Measurements from ENCODE around the gene MRPL36. TPM values are rescaled to one million over a fixed set of nuclear protein-coding genes. Genes with fewer than 3 reads are reported as not detected.
"Not testable (repeated sequence)": the region's sequence is repeated elsewhere in the genome, so short reads cannot be mapped to it uniquely, and the experiment has no call there.

The MRPL36 gene
- total RNA-seq, 1 donor from 2014 or later, result 38.0 TPM

GRCh38 chr5:1791176-1791575 lies 8.5 kb downstream of the MRPL36 start:
- no peak for DNase-seq (ENCODE audit: low spot score in 2 of 2, unreplicated experiment in 2 of 2)

DNA sequence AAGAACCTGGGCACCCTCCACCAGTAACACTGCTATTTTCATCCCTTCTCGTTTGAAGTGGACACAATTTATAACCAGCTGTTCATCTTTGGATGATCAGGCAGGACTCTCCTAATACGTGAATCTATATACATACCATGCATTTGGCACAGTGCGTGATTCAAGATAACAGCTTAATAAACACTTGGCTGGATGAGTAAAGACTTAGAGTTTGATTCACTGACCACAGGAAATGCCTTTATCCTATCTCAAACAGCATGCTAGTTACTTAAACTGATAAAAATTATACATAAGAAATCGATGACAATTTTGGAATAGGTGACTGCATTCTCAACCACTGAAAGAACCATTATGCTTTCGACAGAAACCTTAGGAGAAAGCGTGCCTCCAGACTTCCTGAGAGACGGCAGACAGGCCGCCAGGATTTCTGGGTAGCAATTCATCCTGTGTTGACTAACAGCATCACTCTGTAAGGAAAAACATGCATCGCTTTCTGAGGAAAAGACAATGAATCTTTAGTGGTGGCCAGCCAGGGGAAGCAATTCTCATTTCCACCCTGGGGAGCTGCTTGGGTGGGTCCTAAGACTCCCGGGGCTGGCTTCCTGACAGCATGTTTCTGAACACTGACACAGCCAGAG lies 9.7 kb downstream of the MRPL36 start:
- Mint-ChIP-seq H3K4me3 (no peak overlapping the region), H3K27ac (peak overlapping the region; percentile 79)

More at GRCh38 chr5:1791176-1791575, 8.5 kb downstream of the MRPL36 start:
- no peak overlapping the region for H3K4me3 Mint-ChIP-seq
- H3K36me3 Mint-ChIP-seq, result peaks cover 7% of the 10 kb centered on the region
- TF ChIP-seq CTCF (IDR thresholded peaks at IDR 0.05; ENCODE audit: unreplicated experiment), result no peak
- peaks cover 2% of the 10 kb centered on the region for H3K27me3 Mint-ChIP-seq (ENCODE audit: low read depth)
- H3K4me1 Mint-ChIP-seq, result peaks cover 12% of the 10 kb centered on the region
- H3K9me3 Mint-ChIP-seq, result no peaks in the 10 kb centered on the region
- H3K27ac Mint-ChIP-seq, result no peak overlapping the region

DNA sequence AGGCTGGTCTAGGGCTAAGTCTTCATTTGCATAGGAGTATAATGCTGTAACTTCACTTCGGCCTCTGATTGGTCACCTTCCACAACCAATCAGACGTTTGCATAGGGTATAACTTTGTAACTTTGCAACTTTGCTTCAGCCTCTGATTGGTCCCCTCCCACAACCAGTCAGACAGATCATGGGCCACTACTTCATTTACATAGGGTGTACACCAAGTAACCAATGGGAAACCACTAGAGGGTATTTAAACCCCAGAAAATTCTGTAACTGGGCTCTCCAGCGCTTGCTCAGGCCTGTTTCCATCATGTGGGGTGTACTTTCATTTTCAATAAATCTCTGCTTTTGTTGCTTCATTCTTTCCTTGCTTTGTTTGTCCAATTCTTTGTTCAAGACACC lies 10.2 kb downstream of the MRPL36 start:
- not testable (repeated sequence) for H3K36me3 Mint-ChIP-seq; DNase-seq (ENCODE audit: low spot score in 2 of 2, unreplicated experiment in 2 of 2); H3K27me3 Mint-ChIP-seq (ENCODE audit: low read depth); H3K4me3 Mint-ChIP-seq; H3K9me3 Mint-ChIP-seq
- H3K4me1 Mint-ChIP-seq, result peaks cover 12% of the 10 kb centered on the region
- H3K27ac Mint-ChIP-seq, result peak overlapping the region; percentile 79

More for the DNA sequence above, 9.7 kb downstream of the MRPL36 start:
- H3K9me3 Mint-ChIP-seq, result no peaks in the 10 kb centered on the region
- TF ChIP-seq CTCF (IDR thresholded peaks at IDR 0.05; ENCODE audit: unreplicated experiment), result no peak
- peaks cover 12% of the 10 kb centered on the region for H3K4me1 Mint-ChIP-seq
- no peak for DNase-seq (ENCODE audit: low spot score in 2 of 2, unreplicated experiment in 2 of 2)
- peaks cover 2% of the 10 kb centered on the region for H3K36me3 Mint-ChIP-seq
- H3K27me3 Mint-ChIP-seq (ENCODE audit: low read depth), result peaks cover 4% of the 10 kb centered on the region

GRCh38 chr5:1788828-1789227 lies 10.8 kb downstream of the MRPL36 start:
- no peak overlapping the region for H3K27ac Mint-ChIP-seq
- H3K36me3 Mint-ChIP-seq, result no peaks in the 10 kb centered on the region
- H3K9me3 Mint-ChIP-seq, result no peaks in the 10 kb centered on the region
- peaks cover 14% of the 10 kb centered on the region for H3K4me1 Mint-ChIP-seq
- no peak for DNase-seq (ENCODE audit: low spot score in 2 of 2, unreplicated experiment in 2 of 2)
- H3K27me3 Mint-ChIP-seq (ENCODE audit: low read depth), result peaks cover 7% of the 10 kb centered on the region
- no peak overlapping the region for H3K4me3 Mint-ChIP-seq
- no peak for TF ChIP-seq CTCF (IDR thresholded peaks at IDR 0.05; ENCODE audit: unreplicated experiment)

- no peaks in the 10 kb centered on the region for H3K36me3 Mint-ChIP-seq
- H3K27me3 Mint-ChIP-seq (ENCODE audit: low read depth), result peaks cover 7% of the 10 kb centered on the region
- H3K4me1 Mint-ChIP-seq, result peaks cover 19% of the 10 kb centered on the region
- H3K4me3 Mint-ChIP-seq, result no peak overlapping the region
- H3K27ac Mint-ChIP-seq, result no peak overlapping the region
- no peak for TF ChIP-seq CTCF (IDR thresholded peaks at IDR 0.05; ENCODE audit: unreplicated experiment)
- H3K9me3 Mint-ChIP-seq, result no peaks in the 10 kb centered on the region
- DNase-seq (ENCODE audit: low spot score in 2 of 2, unreplicated experiment in 2 of 2), result no peak
These were observed 11.4 kb downstream of the MRPL36 start for GRCh38 chr5:1788200-1788599.

DNA sequence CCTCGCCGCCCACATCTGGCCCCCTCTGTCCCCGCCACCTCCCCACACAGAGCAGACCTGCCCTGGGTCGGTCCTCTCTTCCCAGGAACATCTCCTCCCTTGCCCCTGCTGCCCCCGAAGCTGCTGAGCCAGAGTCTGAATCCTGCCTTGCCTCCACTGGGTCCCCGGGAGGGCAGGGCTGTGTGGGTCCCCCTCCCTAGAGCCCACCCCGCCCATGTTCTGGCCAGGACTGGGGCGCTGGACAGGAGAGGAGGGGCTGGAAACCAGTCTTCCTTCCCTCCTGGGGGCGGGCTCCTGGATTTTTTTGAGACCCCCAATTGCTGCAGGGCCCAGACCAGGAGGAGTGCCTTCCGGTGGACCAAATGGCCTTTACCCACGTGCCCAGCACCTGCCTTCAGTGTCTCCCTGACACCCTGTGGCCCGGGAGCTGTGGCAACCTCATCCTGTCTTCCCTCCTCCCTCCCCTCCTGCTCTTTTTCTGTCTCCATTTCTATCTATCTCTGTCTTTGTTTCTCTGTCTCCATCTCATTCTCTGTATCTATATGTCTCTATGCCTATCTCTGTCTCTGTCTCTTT lies 12.1 kb downstream of the MRPL36 start:
- Mint-ChIP-seq H3K4me1 (peaks cover 25% of the 10 kb centered on the region), H3K36me3 (no peaks in the 10 kb centered on the region), H3K27me3 (ENCODE audit: low read depth) (peaks cover 7% of the 10 kb centered on the region), H3K4me3 (no peak overlapping the region), H3K9me3 (no peaks in the 10 kb centered on the region), H3K27ac (no peak overlapping the region)
- peak in 1 of 2 experiments; percentile 5 for DNase-seq (ENCODE audit: low spot score in 2 of 2, unreplicated experiment in 2 of 2)
- no peak for TF ChIP-seq CTCF (IDR thresholded peaks at IDR 0.05; ENCODE audit: unreplicated experiment)

Data from mesothelial cell of epicardium (in vitro differentiated cells).